Measurements from ENCODE around the gene PDE12.

The PDE12 gene
- 68.8 to 91.5 reads per million in 2 experiments for total RNA-seq

GRCh38 chr3:57555738-57556458, at the start of gene PDE12:
Gene PDE12, plus strand, starts transcription at chr3:57556274. Its CDS starts 106 bp downstream, at chr3:57556380.
- peak; percentile 62 for DNase-seq (ENCODE audit: low read depth)

- no peak for DNase-seq (ENCODE audit: low read depth)
Measured at GRCh38 chr3:57512166-57512565, 43.9 kb upstream of the PDE12 start.

GRCh38 chr3:57518276-57518915, 37.7 kb upstream of the PDE12 start:
- DNase-seq (ENCODE audit: low read depth), result no peak

GRCh38 chr3:57530071-57530608, 25.9 kb upstream of the PDE12 start:
- DNase-seq (ENCODE audit: low read depth), result no peak

GRCh38 chr3:57538465-57538864, 17.6 kb upstream of the PDE12 start:
- no peak for DNase-seq (ENCODE audit: low read depth)

- DNase-seq (ENCODE audit: low read depth), result no peak
Measured at GRCh38 chr3:57544181-57545125, 11.6 kb upstream of the PDE12 start, which contains the start of gene DNAH12. Gene DNAH12, minus strand, starts transcription at chr3:57544344. Its CDS starts 1,474 bp downstream, at chr3:57542870.

- DNase-seq (ENCODE audit: low read depth), result no peak
Measured at GRCh38 chr3:57545636-57546268, 10.3 kb upstream of the PDE12 start.

GRCh38 chr3:57546616-57547015, 9.5 kb upstream of the PDE12 start:
- DNase-seq (ENCODE audit: low read depth), result no peak

GRCh38 chr3:57555306-57555705, 768 bp upstream of the PDE12 start:
- DNase-seq (ENCODE audit: low read depth), result no peak

GRCh38 chr3:57556459-57557084, 498 bp downstream of the PDE12 start:
- DNase-seq (ENCODE audit: low read depth), result peak; percentile 7

- peak; percentile 9 for DNase-seq (ENCODE audit: low read depth)
Measured at GRCh38 chr3:57557085-57557537, 1.0 kb downstream of the PDE12 start.

GRCh38 chr3:57559526-57559925, 3.5 kb downstream of the PDE12 start:
- no peak for DNase-seq (ENCODE audit: low read depth)

- DNase-seq (ENCODE audit: low read depth), result no peak
Measured at GRCh38 chr3:57569859-57570450, 13.9 kb downstream of the PDE12 start.

GRCh38 chr3:57570878-57571277, 14.8 kb downstream of the PDE12 start:
- DNase-seq (ENCODE audit: low read depth), result no peak

- no peak for DNase-seq (ENCODE audit: low read depth)
Measured at GRCh38 chr3:57572096-57572495, 16.0 kb downstream of the PDE12 start.

- DNase-seq (ENCODE audit: low read depth), result no peak
Measured at GRCh38 chr3:57575966-57576626, 20.0 kb downstream of the PDE12 start.

- no peak for DNase-seq (ENCODE audit: low read depth)
Measured at GRCh38 chr3:57577801-57578200, 21.7 kb downstream of the PDE12 start.

GRCh38 chr3:57582474-57583168, 26.5 kb downstream of the PDE12 start:
- no peak for DNase-seq (ENCODE audit: low read depth)

GRCh38 chr3:57583544-57583943, 27.5 kb downstream of the PDE12 start:
- no peak for DNase-seq (ENCODE audit: low read depth)
